Kasumi-1 (cell line): Measurements from ENCODE around the gene TRIM71.
"Not testable (repeated sequence)": the region's sequence is repeated elsewhere in the genome, so short reads cannot be mapped to it uniquely, and the experiment has no call there.

ENCODE experiments used
- DNase-seq, 2 experiments: peaks; one replicate each; lab custom pipeline; 2025; lab: John Stamatoyannopoulos, UW

Gene TRIM71

GRCh38 chr3:32842987-32843386 is 25.2 kb downstream of the TRIM71 start:
- DNase-seq = no peak

- no peak for DNase-seq
These were observed 25.9 kb downstream of the TRIM71 start for GRCh38 chr3:32843510-32844321.

DNA sequence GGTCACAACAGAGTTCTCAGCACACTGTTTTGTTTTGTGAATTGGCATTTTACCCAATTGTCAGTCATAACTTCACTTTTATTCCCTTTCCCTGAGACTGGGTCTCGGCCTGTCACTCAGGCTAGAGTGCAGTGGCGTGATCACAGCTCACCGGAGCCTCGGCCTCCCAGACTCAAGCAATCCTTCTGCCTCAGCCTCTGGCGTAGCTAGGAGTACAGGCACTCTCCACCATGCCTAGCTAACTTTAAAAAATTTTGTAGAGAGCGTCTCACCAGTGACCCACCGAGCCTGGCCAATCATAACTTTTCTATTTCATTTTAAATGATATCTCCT is 26.5 kb downstream of the TRIM71 start:
- no peak for DNase-seq

GRCh38 chr3:32844914-32845313 is 27.1 kb downstream of the TRIM71 start:
- no peak for DNase-seq

- not testable (repeated sequence) for DNase-seq
These were observed 27.7 kb downstream of the TRIM71 start for GRCh38 chr3:32845546-32845945.

GRCh38 chr3:32847045-32847444 is 29.2 kb downstream of the TRIM71 start:
- not testable (repeated sequence) for DNase-seq

DNA sequence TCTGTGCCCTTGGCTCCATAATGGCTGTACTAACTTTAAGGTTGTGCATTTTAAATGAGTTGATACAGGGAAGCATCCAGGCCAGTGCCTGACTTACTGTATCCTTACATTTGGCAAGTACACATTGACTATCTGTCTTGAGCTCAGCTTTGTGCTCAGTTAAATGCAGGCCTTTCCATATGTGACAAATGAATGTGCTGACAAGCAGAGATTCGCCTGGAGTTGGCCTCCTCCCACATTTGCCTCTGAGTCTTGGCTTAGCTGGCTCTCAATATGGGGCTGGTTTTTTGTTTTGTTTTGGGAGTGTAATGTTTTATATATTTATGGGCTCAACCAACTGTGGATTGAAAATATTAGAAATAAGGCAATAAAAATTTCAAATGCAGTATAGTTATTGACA is 29.7 kb downstream of the TRIM71 start:
- no peak for DNase-seq

DNA sequence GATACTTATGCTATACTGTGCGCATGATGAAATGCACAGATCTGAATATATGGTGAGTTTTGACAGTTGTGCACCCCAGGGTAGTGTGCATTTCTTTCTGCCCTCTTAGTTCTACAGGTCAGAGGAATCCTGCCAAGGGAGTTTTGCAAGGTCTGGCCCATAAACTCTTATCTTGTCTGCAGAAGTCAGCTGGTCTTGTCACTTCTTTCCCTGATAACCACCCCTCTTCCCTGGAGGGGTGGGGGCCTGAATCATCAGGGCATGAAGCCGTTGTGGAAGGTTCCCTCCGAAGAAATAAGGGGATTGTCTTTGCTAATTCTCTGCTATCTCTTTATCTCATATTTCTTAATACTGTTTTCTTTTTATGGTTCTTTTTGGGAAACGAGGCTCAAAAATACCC is 30.4 kb downstream of the TRIM71 start:
- DNase-seq = peak; percentile 18 to 34

GRCh38 chr3:32849046-32849445 is 31.2 kb downstream of the TRIM71 start:
- no peak for DNase-seq

- DNase-seq = no peak
These were observed 32.4 kb downstream of the TRIM71 start for GRCh38 chr3:32850226-32850625.

DNA sequence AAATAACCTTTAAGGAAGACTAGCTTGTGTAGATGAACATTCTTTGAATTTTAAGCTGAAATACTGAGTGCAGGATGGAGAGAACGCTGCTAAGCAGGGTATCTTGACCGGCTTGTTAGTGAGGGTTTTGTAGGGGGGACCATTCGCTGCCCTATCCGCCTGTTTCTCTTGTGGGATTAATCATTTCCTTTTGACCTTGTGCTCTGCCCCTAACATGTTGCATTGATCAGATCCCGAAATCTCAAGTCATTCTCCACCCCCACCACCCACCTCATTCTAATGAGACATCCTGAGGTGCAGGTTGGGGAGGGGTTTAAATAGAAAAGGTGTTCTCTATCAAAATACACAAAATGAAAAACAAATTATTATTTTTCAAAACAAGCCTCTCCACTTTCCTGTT is 32.8 kb downstream of the TRIM71 start:
- DNase-seq = no peak

DNA sequence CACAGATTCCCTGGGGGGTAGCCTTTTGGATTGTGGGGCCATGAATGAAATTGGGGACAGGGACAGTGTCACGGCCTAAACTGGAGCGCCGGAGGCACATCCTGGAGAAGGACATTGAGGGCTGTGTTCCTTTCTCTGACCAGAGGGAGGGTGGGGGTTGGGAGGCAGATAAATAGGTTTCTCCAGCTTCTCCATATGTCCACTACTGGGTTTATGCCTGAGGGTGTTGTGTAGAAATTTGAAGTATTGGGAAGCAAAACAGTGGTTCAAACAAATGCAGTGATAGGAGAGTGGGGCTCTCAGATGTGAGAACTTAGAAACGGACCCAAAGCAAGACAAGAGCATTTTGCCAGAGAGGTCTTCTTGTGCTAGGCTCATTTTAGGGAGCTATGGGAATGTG is 34.3 kb downstream of the TRIM71 start:
- DNase-seq = no peak

DNA sequence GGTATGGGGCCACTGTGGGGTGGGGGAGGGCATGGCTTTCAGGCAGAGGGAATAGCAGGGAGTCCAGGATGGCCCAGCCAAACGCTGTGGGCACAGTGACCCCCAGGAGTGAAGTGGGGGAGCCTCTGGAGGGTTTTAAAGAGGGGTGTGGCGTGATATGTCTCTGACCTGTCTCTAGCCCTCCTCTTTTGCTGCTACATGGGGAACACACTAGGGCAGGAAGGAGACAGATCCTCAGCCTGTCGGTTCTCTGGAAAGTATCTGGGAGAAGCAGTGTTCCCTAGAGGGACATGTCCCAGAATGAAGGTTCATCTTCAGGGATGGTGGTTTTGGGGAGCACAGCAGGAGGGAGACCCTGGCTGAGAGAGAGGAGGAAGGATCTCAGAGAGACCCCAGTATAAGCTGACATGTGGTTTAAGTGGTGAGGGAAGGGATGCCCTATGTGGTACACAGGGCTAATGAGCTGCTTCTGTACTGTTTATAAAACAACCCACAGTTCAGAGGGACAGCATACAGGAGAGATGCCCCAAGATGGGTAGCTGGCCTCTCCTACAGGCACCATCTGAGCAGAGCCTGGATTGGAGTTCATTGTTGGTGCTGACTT is 37.7 kb downstream of the TRIM71 start:
- no peak for DNase-seq

DNA sequence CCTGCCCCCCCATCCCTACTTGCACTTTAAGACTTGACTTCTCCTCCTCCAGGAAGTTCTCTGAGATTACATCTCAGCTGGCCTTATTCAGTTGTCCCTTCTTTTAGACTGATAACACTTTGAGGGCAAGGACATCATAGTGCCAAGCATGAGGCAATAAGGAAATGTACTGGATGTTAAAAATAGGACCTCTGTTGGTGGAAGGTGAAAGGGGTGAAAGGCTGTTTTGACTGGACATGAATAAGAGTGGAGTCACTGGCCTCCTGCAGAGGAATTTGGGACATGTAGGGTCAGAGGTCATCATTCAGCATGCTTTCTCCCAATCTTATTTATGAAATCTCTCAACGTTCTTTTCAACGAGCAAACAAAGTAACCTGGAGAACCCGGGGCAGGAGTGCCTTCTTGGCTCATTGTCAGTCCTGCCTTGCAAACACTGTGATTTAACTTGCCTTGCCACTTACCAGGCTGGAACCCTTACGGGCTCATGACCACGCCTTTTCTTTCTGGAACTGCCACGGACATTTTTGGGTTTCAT is 38.6 kb downstream of the TRIM71 start:
- no peak for DNase-seq

GRCh38 chr3:32856901-32857507 is 39.2 kb downstream of the TRIM71 start:
- no peak for DNase-seq

GRCh38 chr3:32857921-32858320 is 40.1 kb downstream of the TRIM71 start:
- peak; percentile 32 to 37 for DNase-seq

DNA sequence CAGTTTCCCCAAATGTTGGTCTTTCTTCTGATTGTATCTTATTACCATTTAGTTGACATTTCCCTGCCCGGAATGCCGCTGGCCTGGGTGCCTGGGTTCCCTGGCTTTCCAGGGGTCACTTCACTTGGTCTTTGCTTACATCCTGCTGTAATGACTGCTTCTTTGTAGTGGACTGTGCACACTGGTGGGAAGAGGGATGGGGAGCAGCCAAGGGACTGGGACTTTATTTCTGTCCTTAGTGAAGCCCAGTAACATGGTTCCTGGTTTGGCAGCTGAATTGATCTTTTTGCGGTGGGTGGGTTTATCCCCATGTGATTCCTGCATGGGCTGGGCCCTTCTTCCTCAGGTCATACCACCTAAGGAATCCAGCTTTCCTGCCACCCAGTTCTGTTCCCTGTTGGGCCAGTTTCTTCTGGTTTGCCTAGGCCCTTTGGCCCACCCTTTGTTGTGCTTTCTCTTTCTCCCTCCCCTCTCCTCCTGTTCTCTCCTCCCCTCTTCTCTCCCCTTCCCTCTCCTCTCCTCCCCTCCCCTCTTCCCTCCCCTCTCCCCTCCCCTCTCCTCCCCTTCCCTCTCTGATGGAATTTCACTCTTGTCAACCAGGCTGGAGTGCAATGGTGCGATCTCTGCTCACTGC is 41.9 kb downstream of the TRIM71 start:
- DNase-seq = no peak

GRCh38 chr3:32860499-32860898 is 42.7 kb downstream of the TRIM71 start:
- no peak for DNase-seq

DNA sequence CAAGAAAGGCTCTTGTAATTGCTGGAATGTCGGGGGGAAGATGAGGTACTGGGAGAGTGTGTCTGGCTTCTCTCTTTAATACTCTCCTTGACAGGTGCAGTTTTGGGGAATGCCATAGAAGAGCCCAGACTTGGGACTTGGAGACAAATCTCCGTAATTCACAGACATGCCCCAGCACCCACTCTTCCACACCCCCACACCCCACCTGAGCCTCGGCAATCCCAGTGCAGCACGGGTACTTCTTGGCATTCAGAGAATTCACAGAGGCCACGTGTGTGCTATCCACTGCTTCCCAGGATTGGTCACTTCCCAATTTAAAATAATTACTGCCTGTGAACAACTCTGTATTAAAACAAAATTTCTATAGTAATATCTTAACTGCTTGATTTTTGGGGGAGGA is 43.9 kb downstream of the TRIM71 start:
- DNase-seq = no peak

DNA sequence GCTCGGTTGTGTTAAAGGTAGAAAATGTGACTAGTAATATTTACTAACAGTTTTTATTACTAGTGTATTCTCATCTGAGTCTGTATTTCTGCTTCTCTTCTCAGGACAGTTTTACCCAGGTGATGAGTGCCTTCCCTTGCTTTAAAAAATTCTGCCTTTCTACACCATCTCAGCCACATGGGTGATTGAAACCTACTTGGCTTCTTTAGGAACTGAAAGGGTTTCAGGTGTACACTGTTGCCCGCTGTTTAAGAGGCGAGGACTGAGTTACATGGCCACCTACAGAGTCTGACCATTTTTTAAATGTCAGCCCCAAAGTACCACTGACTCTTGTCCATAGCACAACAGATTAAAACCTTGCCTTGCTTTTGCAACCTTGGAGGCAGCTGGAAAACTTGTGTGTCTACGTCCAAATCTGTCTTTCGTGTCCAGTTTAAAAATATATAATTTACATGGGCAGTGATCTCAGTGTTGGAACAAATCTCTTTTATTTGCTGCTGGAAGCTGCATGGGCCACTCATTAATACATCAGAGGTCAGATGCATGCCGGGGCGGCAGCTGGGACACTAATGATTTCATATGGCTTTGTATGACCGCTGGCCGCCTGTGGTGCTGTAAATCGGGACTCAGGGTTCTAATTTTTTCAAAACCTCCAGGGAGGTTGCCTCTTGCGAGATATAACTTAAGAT is 44.6 kb downstream of the TRIM71 start:
- no peak for DNase-seq

GRCh38 chr3:32862936-32863487 is 45.2 kb downstream of the TRIM71 start:
- no peak for DNase-seq

DNA sequence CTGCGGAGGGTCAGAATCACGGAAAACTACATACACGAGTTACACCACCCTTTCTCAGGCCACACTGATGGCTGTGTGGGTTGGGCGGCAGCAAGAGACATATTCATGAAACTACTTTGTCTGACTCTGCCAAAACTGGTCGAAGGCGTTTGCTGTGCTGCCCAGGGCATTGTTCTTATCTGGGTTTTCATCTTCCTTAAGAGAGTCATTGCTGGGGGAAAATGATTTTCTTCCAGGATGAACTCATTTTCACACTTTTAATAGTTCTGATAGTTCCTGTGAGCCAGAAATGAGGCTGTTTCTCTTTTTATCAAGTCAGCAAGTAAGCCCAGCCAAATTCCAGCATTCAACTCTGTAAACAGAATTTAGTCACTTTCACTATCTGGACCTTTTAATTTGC is 47.6 kb downstream of the TRIM71 start:
- no peak for DNase-seq
